NCI-H524 treated with DMSO at 0.1 percent for 48 hours (cell line): ENCODE measurements around the gene EPB41L4B.
"Not testable (repeated sequence)": the region's sequence is repeated elsewhere in the genome, so short reads cannot be mapped to it uniquely, and the experiment has no call there.

Source experiments
- DNase-seq: peaks from one replicate; lab custom pipeline; 2025; lab: John Stamatoyannopoulos, UW

Gene EPB41L4B

GRCh38 chr9:109297899-109298298 is 23.0 kb downstream of the EPB41L4B start:
- DNase-seq, result no peak

GRCh38 chr9:109295221-109296130 is 25.4 kb downstream of the EPB41L4B start:
- no peak for DNase-seq

DNA sequence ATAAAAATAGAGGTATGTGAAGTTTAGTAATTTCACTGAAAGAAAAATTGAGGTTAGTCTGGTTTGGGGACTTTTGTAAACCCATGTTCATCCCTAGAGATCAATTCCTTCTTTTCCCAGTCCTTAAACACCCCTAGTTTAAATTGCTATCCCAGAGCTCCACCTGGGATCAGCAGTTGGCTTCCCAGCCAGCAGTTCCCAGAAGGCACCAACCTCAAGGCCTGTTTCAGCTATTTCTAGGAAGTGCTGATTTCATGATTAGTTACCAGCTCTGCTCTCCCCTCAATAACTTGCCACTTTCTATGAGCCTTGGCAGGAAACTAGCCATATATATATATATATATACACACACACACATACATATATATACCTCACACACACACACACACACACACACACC is 30.5 kb downstream of the EPB41L4B start:
- no peak for DNase-seq

DNA sequence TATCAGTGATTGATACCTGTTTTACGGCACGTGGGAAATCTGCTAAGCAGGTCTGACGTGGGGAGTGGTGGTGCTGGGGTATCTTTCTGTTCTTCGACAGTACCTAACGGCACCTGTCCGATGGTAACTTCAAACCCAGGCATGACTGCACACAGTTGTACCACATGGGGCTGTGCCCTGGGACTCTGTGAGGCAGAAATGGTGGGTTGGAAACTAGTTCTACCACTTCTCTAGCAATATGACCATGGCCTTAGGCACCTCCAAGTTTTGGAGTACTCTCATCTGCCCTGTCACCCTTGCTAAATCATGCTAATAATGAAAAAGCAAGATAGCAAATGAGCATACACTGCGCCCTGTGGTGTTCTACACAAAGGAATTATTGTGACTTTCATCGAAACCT is 30.9 kb downstream of the EPB41L4B start:
- DNase-seq, result no peak

DNA sequence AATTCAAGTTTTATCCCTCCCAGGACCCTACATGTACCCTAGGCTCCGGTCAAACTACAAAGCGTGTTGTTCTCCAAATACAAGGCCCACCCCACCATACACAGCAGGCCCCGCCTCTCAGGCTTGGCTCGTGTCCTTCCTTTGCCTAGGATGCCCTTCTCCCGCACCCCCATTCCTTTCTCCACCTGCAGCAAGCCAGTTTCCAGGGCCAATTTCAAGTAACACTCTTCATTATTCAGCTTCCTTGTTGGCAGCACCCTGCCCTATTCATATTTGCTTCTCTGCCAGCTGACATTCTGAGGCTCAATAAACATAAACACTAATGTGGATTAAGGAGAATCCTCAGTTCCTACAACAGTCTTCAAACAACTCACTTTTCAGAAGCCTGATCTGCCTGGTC is 31.7 kb downstream of the EPB41L4B start:
- no peak for DNase-seq

GRCh38 chr9:109286981-109287380 is 33.9 kb downstream of the EPB41L4B start:
- no peak for DNase-seq

GRCh38 chr9:109286571-109286977 is 34.3 kb downstream of the EPB41L4B start:
- DNase-seq, result no peak

DNA sequence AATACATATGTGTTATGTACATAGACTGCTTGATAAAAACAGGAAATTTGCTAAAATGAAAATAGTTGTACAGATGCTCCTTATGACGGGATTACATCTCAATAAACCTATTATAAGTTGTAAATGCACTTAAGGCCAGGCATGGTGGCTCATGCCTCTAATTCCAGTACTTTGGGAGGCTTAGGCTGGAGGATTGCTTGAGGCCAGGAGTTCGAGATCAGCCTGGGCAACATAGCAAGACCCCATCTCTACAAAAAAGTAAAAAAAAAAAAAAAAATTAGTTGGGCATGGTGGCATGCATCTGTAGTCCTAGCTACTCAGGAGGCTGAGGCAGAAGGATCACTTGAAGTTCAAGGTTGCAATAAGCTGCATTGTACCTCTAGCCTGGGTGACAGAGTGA is 37.2 kb downstream of the EPB41L4B start:
- DNase-seq, result not testable (repeated sequence)

DNA sequence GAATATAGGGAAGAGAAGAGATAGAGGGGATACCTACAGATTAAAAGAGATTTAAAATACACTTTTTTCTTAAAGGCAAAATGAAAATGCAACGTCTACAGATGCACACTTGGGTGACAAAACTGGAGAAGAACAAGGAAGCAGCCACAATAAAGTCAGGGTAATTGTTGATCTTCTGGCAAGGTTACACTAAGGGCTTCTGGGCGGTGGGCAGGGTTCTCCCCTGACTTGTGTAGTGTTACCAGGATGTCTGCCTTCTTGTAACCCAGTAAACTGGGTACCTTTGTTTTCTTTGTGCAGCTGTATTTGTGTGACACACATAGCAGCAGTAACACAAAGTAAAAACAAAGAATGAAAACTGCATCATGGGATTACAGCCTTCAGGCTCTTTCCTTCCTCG is 37.8 kb downstream of the EPB41L4B start:
- DNase-seq, result no peak

GRCh38 chr9:109282302-109282701 is 38.6 kb downstream of the EPB41L4B start:
- no peak for DNase-seq

DNA sequence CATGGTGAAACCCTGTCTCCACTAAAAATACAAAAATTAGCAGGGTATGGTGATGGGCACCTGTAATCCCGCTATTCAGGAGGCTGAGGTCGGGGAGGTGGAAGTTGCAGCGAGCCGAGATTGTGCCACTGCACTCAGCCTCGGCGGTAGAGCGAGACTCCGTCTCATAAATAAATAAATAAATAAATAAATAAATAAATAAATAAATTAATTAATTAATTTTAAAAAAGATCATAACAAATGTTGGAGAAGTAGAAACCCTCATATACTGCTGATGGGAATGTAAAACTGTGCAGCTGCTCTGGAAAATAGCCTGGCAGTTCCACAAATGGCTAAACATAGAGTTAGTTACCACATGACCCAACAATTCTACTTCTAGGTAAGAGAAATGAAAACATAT is 39.3 kb downstream of the EPB41L4B start:
- DNase-seq, result no peak

DNA sequence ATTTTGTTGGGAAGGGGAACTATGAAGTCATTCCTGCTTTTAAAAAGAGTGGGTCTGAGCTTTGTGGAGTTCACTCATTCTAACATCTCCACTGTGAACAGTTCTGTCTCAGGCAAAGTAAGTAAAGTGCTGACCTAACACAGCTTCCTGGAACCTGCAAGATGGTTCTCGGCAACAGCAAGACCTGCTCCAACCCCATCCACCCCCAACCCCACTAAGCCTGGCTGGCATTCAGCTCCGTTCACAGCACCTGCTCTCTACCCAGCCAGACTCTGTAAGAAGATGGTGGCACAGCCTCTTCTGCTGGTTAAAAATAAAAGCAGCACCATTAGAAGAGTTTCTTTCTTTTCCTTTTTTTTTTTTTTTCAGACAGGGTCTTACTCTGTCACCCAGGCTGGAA is 42.0 kb downstream of the EPB41L4B start:
- DNase-seq, result peak; percentile 32

GRCh38 chr9:109278216-109278615 is 42.6 kb downstream of the EPB41L4B start:
- no peak for DNase-seq

GRCh38 chr9:109277451-109277850 is 43.4 kb downstream of the EPB41L4B start:
- DNase-seq, result no peak

DNA sequence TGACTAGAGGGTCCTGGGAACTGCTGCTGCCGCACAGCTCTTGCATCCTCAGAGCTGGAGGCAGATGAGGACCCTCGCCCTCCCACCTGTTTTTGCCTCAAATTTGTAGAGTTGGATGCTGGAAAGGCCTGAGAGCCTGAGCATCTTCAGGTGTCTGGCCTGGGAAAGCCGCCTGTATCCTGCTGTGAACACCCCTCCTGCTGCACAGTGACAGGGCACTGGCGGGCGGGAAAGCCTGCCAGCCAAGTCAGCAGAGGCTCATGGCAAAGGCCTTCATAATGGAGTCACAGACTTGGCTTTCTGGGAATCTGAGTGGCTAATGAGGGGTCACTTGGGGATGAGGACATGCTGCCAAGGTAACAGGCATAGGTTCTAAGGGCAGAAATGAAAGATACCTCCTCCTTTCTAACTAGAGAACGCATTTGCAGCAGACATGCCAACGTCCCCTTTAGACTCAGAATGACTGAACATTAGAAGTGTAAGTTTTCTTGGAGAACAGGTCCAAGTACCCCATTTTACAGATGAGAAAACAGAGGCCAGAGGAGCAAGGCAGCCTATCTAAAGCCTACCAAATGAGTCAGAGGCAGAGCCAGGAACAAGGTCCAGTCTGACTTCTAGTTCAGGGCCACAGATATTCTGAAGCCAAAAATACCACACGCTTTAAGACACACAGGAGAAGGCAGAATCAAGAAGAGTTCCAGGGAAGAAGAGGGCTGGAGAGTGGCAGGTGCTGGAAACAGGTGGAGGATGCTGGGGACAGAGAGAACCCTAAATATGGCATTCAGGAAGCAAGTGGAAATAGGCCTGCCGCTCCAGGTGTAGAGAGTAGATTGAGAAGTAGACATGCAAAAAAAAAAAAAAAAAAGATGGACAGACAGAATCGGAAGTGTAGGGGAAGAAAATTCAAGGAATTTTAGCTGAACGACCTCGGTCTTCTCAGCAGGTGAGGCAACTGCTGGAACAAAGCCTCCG is 44.1 kb downstream of the EPB41L4B start:
- no peak for DNase-seq

DNA sequence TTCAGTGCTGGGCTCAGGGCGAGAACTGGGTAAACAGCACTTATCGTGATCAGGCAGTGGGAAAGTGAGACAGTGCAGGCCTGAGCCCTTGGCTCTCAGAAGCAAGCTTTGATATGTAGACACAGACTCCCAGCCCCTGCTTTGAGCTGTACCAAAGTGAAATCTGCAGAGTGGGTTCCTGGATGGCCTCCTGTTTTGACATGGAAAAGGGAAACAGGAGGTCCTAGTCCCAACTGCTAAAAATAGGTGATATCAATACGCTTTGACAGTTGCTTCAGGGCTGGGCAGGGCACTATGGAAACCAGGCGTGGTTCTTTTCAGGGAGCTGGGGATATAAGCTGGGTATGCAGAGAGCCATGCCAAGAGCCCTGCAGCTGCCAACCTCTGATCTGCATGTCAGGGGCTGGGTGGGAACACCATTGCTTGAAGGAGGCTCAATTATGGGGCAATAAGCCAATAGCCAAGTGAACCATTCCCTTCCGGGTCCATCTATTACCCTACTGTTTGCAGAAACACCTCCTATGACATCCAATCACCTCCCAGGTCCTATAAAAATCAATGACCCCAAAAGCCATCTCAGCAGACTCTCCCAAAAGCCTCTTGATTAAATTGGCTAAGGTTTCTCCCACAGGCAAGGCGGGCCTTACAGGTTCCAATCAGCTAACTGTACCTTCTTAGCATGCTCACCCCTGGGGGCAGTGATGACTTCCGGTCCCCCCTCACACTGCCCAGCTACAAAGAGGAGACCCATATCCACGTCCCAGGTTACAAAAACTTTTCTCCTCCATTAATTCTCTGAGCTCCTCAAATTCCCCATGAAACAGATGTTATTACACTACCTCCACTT is 45.8 kb downstream of the EPB41L4B start:
- no peak for DNase-seq

- DNase-seq, result no peak
Observed at GRCh38 chr9:109273869-109274268, 47.0 kb downstream of the EPB41L4B start.

DNA sequence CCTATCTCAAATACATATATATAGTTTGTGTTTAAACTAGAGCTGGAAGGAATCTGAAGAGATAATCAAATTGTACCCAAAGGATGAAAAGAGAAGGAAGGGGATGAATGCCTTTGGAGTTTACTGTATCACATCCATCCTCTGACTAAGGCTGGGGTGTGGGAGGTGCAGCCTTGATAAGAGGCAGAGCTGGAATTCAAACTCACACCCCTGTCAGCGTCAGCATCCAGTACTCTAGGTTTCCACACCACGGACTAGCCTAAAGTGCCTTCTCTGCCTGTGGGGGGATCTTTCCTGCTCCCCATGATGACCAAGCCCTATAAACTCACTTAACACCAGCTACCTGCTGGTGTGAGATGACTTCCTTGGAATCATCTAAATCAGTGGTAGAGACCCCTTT is 48.1 kb downstream of the EPB41L4B start:
- no peak for DNase-seq

DNA sequence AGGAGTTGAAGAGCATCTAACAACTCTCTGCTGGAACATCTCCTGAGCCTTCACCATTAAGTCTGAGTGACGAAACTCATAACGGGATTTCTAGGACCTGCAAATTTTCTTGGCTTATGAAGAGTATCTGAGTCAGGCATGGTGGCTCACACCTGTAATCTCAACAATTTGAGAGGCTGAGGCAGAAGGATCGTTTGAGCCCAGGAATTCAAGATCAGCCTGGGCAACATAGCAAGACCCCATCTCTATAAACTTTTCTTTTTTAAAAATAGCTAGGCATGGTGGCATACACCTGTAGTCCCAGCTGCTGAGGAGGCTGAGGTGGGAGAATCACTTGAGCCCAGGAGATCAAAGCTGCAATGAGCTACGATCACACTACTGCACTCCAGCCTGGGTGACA is 48.8 kb downstream of the EPB41L4B start:
- DNase-seq, result no peak

DNA sequence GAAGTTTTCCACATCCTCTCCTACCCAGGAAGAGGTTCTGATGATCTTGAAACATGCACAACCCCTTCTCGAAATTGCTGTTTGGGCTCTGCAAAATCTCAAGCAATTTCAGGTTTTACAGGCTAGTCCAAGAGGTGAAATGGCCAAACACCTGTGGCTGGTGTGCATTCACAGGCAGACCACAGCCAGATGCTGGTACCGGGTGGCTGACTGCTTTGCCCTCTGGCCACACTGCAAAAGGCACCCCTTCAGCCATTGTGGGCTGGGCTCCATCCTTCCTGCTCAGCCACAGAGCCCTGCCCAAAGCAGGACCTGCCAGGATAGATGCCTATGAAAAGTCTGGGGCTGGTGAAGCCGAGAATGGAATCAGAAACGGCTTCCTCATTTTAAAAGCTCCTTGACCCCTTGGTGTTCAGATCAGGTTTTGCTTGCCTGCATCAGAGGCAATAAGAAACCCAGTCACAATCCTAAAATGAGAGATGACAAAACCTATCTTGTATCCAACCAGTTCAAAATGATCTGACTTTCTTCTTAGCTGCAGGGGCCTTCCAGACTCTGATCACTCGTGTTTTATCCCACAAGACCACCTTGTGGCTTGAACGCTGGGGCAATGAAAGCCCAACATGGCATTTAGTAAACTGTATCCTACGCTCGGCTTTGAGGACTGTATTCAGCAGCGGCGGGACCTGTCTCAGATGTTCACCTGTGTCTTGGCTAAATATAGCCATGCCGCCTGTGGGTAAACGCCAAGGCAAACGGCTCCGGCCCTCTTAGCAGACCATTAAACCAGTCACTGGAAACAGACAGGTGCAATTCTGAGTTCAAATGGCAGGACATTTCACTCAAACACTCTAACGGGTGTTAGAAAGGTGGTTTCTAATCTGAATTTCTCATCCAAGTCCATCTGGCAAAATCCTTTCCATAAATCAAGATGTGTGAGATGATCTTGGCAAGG is 49.6 kb downstream of the EPB41L4B start:
- no peak for DNase-seq

DNA sequence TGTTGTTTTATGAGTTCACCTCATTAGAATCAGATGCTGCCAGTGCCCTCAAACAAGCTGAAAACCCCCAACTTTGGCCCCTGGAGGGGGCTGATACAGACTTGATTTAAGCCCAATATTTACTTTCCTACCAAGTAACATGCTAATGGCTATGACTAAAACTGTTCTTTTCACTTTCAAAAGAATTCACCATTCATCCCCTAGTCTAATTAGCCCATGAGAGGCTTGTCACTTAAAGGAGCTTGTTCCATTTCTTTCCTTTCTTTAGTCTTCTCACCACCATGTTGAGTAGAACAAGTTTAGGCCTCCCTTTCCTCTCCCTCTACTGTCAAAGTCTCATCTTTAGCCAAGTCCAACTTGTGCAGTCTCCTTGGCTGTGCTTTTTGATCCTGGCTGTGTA is 50.4 kb downstream of the EPB41L4B start:
- DNase-seq, result no peak
